HUES6 (cell line): ENCODE results near the gene USP31.

Experiments used
- H3K27ac ChIP-seq: 2 replicates; pipeline ENCODE4 v1.7.0; 2013; ENCODE audit warnings: low read depth, mild to moderate bottlenecking, low read length, inconsistent platforms
- H3K27me3 ChIP-seq: 2 replicates; pipeline ENCODE4 v1.6.1; 2013; ENCODE audit warnings: low read length; ENCODE audit not compliant: control insufficient read depth, insufficient read depth
- H3K36me3 ChIP-seq: 2 replicates; pipeline ENCODE4 v1.6.1; 2013; ENCODE audit warnings: low read length; ENCODE audit not compliant: control insufficient read depth, insufficient read depth
- H3K4me1 ChIP-seq: 2 replicates; pipeline ENCODE4 v1.6.1; 2013; ENCODE audit warnings: low read length; ENCODE audit not compliant: control insufficient read depth, insufficient read depth
- H3K4me3 ChIP-seq: 2 replicates; pipeline ENCODE4 v1.5.1; 2013; ENCODE audit warnings: low read depth, low read length
- H3K9ac ChIP-seq: one replicate; pipeline ENCODE4 v1.6.1; 2013; ENCODE audit warnings: mild to moderate bottlenecking, low read length
- H3K9me3 ChIP-seq: 2 replicates; pipeline ENCODE4 v1.6.1; 2013; ENCODE audit warnings: low read depth, low read length; ENCODE audit not compliant: control insufficient read depth, insufficient read depth

The USP31 gene

GRCh38 chr16:23015580-23015979, 133.7 kb downstream of the USP31 start:
- Histone ChIP-seq H3K36me3 (no peaks in the 10 kb centered on the region), H3K9ac (no peak overlapping the region), H3K4me3 (no peak overlapping the region), H3K9me3 (no peaks in the 10 kb centered on the region), H3K27me3 (no peaks in the 10 kb centered on the region), H3K4me1 (no peaks in the 10 kb centered on the region), H3K27ac (no peak overlapping the region)

GRCh38 chr16:23014592-23014991, 134.7 kb downstream of the USP31 start:
- Histone ChIP-seq H3K4me3 (no peak overlapping the region), H3K9me3 (no peaks in the 10 kb centered on the region), H3K27ac (no peak overlapping the region), H3K36me3 (no peaks in the 10 kb centered on the region), H3K27me3 (no peaks in the 10 kb centered on the region), H3K4me1 (no peaks in the 10 kb centered on the region), H3K9ac (no peak overlapping the region)
